ENCODE results near the gene THY1.

DNA sequence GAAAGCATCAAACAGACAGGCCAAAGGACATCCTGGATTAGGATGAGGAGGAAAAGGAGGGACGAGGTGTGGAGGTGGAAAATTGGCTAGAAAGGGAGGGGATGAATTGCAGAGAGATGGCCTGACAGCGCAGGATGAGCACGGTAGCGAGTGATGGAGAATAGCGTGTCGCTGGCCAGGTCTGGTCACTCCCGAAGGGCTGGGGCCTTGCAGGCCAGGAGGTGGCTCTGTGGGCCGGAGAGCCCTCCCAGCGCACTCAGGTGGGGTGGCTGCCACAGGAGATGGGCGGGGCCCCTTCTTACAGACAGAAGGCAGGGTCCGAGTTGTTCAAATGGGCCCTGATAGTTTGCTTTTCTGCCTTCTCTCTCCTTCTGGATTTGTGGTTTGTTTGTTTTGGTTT, 37.1 kb upstream of the THY1 start:
- TF ChIP-seq, protein P1, sequence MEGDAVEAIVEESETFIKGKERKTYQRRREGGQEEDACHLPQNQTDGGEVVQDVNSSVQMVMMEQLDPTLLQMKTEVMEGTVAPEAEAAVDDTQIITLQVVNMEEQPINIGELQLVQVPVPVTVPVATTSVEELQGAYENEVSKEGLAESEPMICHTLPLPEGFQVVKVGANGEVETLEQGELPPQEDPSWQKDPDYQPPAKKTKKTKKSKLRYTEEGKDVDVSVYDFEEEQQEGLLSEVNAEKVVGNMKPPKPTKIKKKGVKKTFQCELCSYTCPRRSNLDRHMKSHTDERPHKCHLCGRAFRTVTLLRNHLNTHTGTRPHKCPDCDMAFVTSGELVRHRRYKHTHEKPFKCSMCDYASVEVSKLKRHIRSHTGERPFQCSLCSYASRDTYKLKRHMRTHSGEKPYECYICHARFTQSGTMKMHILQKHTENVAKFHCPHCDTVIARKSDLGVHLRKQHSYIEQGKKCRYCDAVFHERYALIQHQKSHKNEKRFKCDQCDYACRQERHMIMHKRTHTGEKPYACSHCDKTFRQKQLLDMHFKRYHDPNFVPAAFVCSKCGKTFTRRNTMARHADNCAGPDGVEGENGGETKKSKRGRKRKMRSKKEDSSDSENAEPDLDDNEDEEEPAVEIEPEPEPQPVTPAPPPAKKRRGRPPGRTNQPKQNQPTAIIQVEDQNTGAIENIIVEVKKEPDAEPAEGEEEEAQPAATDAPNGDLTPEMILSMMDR (conservative IDR thresholded peaks at IDR 0.05) = no peak
- TF ChIP-seq ZFX (IDR thresholded peaks at IDR 0.05) = no peak

Data from C4-2B (cell line).